Central memory CD8-positive, alpha-beta T cell (primary cell): ENCODE measurements around the gene TFPI.

ENCODE experiments used
- ATAC-seq: fragments of 150-1000 bp; cut with Tn5 transposase; replicated peaks from 2 replicates; pipeline ENCODE4 v1.10.0; 2022; ENCODE audit warnings: mild to moderate bottlenecking, moderate FRiP score, moderate number of reproducible peaks; ENCODE audit not compliant: poor library complexity, severe bottlenecking; ENCODE audit errors: extremely low read depth
- DNase-seq, 2 donors: peaks; one replicate each; pipeline ENCODE4 v3.0.0; 2021; ENCODE audit warnings: low spot score in 2 of 2
- H3K27ac Mint-ChIP-seq: one replicate; pipeline ENCODE4 v1.8.0; 2022; ENCODE audit warnings: low read depth, mild to moderate bottlenecking, moderate library complexity, mixed read lengths
- H3K27me3 Mint-ChIP-seq: one replicate; pipeline ENCODE4 v1.8.0; 2022; ENCODE audit warnings: mixed read lengths
- H3K36me3 Mint-ChIP-seq: one replicate; pipeline ENCODE4 v1.8.0; 2022; ENCODE audit warnings: mild to moderate bottlenecking, moderate library complexity, mixed read lengths; ENCODE audit not compliant: insufficient read depth
- H3K4me1 Mint-ChIP-seq: one replicate; pipeline ENCODE4 v1.8.0; 2022; ENCODE audit warnings: mixed read lengths
- H3K4me3 Mint-ChIP-seq: one replicate; pipeline ENCODE4 v1.8.0; 2022; ENCODE audit warnings: mild to moderate bottlenecking, moderate library complexity, mixed read lengths
- H3K9me3 Mint-ChIP-seq: one replicate; pipeline ENCODE4 v1.8.0; 2022; ENCODE audit warnings: mixed read lengths

TFPI gene

DNA sequence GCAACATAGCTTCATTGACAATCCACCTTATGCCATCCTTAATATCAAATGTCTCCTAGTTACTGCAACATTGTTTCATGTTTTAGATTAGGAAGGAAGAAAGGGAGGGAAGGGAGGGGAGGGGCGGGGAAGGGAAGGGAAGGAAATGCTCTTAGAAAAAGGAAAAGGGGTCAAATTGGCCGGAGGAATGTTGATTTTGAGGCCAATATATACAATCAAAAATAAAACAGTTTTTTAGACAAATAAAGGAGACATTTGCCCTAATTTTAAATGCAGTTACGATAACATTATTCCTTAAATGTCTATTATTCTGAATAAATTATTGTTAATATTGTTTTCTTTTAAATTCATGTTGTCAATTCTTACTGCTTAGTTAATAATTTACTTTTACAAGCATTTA lies 72.7 kb downstream of the TFPI start:
- no peak overlapping the region for H3K27ac Mint-ChIP-seq
- no peaks in the 10 kb centered on the region for H3K9me3 Mint-ChIP-seq
- no peaks in the 10 kb centered on the region for H3K4me1 Mint-ChIP-seq
- DNase-seq, result no peak
- no peak for ATAC-seq
- no peaks in the 10 kb centered on the region for H3K36me3 Mint-ChIP-seq
- H3K4me3 Mint-ChIP-seq, result no peak overlapping the region
- H3K27me3 Mint-ChIP-seq, result no peaks in the 10 kb centered on the region

DNA sequence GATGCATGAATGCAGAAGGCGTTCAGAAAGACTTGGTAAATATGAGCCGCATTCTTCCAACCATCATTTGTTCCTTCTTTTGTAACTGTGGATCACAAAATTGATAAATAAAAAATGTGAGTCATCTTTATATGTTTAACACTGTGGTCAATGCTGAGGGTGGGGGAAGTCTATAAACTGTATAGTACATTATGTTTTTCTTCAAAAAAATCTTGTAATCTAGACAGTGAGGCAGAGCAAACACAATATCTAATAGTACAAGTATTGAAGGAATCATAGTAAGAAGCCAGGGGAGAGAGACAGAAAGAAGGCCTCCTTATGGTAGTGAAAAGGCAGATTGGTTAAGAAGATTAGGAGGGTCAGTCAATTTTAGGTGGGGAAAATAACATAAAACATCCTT lies 75.5 kb downstream of the TFPI start:
- no peak for DNase-seq
- ATAC-seq, result no peak
- Mint-ChIP-seq H3K27me3 (no peaks in the 10 kb centered on the region), H3K27ac (no peak overlapping the region), H3K4me3 (no peak overlapping the region), H3K9me3 (no peaks in the 10 kb centered on the region), H3K36me3 (no peaks in the 10 kb centered on the region), H3K4me1 (no peaks in the 10 kb centered on the region)

DNA sequence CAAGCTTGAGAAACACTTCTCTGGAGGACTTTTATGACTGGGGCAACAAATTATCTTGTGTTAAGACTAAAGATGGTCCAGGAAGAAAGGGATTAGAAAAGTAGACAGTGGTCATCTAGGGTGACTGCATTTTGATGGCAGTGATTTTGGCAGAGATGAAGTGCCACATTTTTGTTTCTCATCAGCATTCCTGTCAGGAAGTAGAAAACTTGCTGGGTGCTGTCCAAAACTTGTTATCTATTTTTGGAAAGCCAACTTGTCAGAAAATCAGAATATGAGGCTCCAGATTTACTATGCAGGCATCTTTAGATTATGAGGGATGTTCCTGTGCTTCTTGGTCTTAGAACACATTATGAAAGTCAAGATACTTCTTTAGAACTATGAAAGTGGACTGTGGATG lies 77.2 kb downstream of the TFPI start:
- H3K27me3 Mint-ChIP-seq, result no peaks in the 10 kb centered on the region
- H3K9me3 Mint-ChIP-seq, result no peaks in the 10 kb centered on the region
- ATAC-seq (no peak), DNase-seq (no peak)
- no peak overlapping the region for H3K4me3 Mint-ChIP-seq
- no peaks in the 10 kb centered on the region for H3K36me3 Mint-ChIP-seq
- H3K4me1 Mint-ChIP-seq, result no peaks in the 10 kb centered on the region
- H3K27ac Mint-ChIP-seq, result no peak overlapping the region

DNA sequence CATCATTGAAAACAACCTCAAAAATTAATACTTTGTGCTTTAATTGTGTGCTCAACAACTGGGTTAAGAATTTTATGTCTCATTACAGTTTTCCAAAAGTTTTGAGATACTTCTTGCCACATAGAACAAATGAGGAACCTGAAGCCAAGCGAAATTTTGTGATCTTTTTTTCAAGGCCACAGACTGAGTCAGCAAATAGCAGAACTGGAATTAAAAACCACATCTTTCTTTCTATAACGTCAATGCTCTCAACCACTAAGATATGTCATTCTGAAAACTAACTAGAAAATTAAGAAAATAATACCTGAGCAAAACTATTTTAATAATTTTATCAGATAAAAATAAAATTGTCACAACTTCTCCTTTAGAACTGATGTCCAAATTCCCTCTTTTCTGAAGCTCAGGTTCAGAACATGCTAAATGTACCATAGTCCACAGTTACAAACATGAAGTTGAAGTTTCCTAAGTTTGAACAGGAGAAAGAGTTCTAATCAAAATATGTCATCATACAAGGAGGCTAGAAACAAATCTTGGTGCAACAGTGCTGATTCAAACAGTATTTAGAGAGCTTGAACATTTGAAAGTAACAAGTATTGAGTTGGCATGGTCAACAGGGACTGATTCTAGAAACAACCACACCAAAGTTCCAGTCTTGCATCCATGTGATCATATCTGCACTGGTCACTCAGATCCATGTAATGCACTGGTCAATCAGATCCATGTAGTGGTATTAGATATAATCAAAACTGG lies 78.6 kb downstream of the TFPI start:
- no peaks in the 10 kb centered on the region for H3K4me1 Mint-ChIP-seq
- ATAC-seq, result no peak

DNA sequence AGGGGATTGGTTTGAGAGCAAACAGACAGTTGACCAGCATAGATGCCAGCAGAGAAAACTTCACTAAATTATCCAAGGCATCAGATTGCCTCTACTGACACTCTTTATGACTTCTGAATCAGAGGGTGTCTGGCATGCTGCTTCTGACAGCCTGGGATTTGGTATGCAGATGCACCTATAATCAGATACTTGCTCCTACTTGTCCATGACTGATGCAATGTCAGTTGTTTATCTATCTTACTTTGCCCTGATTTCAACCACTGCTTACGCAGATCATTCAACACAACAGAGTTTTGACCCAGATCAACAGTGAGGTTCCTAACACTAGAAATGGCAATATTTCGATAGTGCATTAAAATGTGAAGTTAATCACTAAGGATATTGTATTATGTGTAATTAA lies 83.5 kb downstream of the TFPI start:
- no peak overlapping the region for H3K4me3 Mint-ChIP-seq
- no peaks in the 10 kb centered on the region for H3K27me3 Mint-ChIP-seq
- ATAC-seq (no peak), DNase-seq (no peak)
- no peaks in the 10 kb centered on the region for H3K36me3 Mint-ChIP-seq
- peaks cover 5% of the 10 kb centered on the region for H3K9me3 Mint-ChIP-seq
- H3K27ac Mint-ChIP-seq, result no peak overlapping the region
- H3K4me1 Mint-ChIP-seq, result no peaks in the 10 kb centered on the region

More for the DNA sequence above, 78.6 kb downstream of the TFPI start:
- no peak for DNase-seq
- H3K27ac Mint-ChIP-seq, result no peak overlapping the region
- no peak overlapping the region for H3K4me3 Mint-ChIP-seq
- H3K9me3 Mint-ChIP-seq, result no peaks in the 10 kb centered on the region
- no peaks in the 10 kb centered on the region for H3K36me3 Mint-ChIP-seq
- no peaks in the 10 kb centered on the region for H3K27me3 Mint-ChIP-seq

DNA sequence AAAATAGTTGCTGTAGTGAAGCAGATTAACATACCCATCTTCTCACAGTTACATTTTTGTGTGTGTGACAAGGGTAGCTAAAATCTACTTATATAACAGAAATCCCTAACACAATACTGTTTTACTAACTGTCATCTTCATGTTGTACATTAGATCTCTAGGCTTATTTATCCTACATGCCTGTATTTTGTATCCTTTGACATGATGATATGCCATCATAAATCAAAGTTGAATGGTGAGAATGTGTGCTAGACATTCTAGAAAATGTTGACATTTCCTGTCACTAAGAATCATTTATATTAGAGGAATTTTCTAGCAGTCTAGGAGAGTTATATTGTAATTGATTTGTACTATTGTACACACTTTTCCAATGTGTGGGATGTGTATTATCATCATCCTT lies 84.7 kb downstream of the TFPI start:
- Mint-ChIP-seq H3K4me1 (no peaks in the 10 kb centered on the region), H3K27ac (no peak overlapping the region), H3K9me3 (peaks cover 5% of the 10 kb centered on the region), H3K4me3 (no peak overlapping the region), H3K36me3 (no peaks in the 10 kb centered on the region), H3K27me3 (no peaks in the 10 kb centered on the region)
- ATAC-seq, result no peak
- DNase-seq, result no peak

DNA sequence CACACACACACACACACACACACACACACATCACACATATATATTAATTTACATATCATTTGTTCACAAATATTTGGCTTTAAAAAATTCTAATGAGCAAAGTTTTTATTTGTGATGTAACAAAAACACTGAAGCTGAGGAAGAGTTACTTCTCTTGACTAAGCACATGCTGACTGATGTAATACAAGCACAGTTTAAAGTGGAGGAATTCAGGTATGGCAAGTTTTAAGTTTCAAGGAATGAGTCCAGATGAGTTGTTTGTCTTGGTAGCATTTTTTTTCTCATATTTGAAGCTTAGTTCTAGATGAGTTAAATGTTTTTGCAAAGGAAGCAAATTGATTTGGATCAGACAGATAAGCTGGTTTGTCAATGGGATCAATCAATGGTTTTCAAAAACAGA lies 86.0 kb downstream of the TFPI start:
- ATAC-seq (no peak), DNase-seq (no peak)
- H3K9me3 Mint-ChIP-seq, result peaks cover 5% of the 10 kb centered on the region
- H3K27me3 Mint-ChIP-seq, result no peaks in the 10 kb centered on the region
- H3K36me3 Mint-ChIP-seq, result no peaks in the 10 kb centered on the region
- H3K4me1 Mint-ChIP-seq, result no peaks in the 10 kb centered on the region
- no peak overlapping the region for H3K4me3 Mint-ChIP-seq
- H3K27ac Mint-ChIP-seq, result no peak overlapping the region

DNA sequence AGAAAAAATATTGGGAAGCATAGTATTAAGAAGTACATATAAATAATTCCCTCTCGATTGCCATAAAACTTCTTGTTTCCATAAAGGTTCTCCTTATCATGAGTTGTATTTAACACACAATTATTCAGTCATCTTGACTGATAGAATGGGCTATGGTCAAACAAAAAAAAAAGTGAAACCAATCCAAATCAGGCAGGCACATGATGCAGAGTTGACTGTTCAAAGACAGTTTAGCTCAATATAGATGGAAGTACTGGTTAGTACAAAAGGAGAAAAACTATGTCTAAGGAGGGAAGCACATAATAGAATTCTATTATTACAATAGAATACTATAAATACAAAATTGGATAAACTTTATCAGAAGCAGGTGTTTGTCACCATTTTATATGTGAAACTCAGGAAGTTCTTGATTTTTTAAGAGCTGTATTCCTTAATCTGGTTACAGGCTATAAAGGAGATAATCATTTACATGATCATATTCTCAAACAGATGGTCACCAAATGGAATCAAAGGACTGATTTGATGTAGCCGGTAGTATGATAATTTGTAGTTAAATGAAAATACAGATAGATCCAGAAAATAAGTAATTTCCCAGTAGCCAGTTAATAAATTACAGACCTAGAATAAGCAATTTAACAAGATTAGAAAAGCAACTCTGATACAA lies 88.0 kb downstream of the TFPI start:
- DNase-seq (no peak), ATAC-seq (no peak)
- Mint-ChIP-seq H3K27ac (no peak overlapping the region), H3K9me3 (peaks cover 5% of the 10 kb centered on the region), H3K27me3 (no peaks in the 10 kb centered on the region), H3K36me3 (no peaks in the 10 kb centered on the region), H3K4me3 (no peak overlapping the region), H3K4me1 (no peaks in the 10 kb centered on the region)

DNA sequence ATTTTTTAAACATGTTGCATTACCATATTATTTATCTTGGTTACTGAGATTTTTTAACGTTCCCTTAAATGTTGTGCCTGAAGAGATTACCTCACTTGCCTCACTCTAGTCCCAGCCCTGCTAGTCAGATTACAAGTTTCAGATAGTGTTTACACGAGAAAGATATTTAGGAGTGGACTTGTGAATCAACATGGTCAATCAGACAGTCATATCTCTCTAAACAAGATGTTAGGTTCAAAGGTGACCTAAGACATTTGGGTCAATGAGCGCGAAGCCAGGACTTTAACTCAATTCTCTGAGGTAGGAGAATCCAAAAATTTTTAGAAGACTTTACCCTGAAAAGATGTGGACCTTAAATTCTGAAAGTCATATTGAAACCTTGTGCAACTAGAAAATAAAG lies 91.4 kb downstream of the TFPI start:
- DNase-seq, result no peak
- no peak overlapping the region for H3K4me3 Mint-ChIP-seq
- no peaks in the 10 kb centered on the region for H3K36me3 Mint-ChIP-seq
- no peaks in the 10 kb centered on the region for H3K27me3 Mint-ChIP-seq
- H3K4me1 Mint-ChIP-seq, result no peaks in the 10 kb centered on the region
- no peak overlapping the region for H3K27ac Mint-ChIP-seq
- no peak for ATAC-seq
- no peaks in the 10 kb centered on the region for H3K9me3 Mint-ChIP-seq

DNA sequence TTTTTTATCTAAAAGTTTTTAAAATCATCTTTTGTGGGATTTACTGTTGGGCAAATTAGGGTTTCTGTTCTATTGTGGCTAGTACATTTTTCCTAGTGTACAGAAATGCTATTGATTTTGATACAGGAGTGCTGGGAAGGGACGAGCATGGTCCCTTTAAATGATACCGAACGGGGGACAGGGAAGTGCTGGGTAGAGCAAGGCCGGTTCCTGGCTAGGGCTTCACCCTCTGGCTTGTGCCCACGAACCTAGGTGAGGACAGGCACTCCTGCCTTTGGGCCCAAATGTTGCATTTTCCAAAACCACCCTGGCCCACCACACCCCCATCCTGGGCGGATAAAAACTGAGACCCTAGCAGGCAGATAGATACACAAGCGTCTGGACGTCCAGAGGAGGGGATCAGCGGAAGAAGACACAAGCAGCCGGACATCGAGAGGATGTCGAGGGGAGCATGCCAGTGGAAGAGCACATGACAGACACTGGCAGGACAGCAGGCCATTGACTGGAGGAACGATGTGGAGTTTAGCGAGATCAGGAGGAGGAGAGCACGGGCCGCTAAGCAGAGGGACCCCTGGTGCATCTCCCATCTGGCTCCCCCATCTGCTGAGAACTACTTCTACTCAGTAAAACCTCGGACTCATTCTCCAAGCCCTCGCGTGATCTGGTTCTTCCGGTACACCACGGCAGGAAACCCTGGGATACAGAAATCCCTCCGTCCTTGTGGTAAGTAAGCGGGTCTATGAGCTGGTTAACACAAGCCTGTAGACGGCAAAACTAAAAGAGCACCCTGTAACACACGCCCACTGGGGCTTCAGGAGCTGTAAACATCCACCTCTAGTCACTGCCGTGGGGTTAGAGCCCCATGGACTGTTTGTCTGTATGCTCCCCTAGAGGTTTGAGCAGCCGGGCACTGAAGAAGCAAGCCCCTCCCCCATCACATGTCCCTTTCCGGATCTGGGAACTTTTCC lies 92.7 kb downstream of the TFPI start:
- DNase-seq, result no peak
- H3K9me3 Mint-ChIP-seq, result no peaks in the 10 kb centered on the region
- no peak overlapping the region for H3K4me3 Mint-ChIP-seq
- H3K4me1 Mint-ChIP-seq, result no peaks in the 10 kb centered on the region
- H3K27me3 Mint-ChIP-seq, result no peaks in the 10 kb centered on the region
- peak; percentile 14 for ATAC-seq
- H3K27ac Mint-ChIP-seq, result no peak overlapping the region
- no peaks in the 10 kb centered on the region for H3K36me3 Mint-ChIP-seq

DNA sequence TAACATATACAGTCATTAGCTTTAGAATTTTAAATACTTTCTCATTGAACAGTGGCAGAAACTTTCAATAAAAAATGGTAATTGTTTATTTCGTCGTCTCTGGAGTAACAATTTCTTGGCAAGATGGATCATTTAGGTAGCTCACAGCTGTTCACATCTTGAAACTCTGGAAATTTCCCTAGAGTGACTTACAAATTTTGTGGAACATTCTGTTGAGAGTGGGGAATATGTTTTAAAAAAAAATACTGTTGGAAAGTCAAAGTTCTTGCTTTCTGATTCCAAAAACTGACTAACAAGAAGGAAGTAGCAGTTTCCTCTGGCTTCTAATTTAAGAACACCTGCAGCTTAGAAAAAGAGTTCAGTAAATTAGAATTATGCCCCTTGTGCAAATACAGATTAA lies 95.0 kb downstream of the TFPI start:
- Mint-ChIP-seq H3K9me3 (no peaks in the 10 kb centered on the region), H3K27ac (no peak overlapping the region), H3K4me1 (no peaks in the 10 kb centered on the region), H3K4me3 (no peak overlapping the region), H3K27me3 (no peaks in the 10 kb centered on the region), H3K36me3 (no peaks in the 10 kb centered on the region)
- ATAC-seq (no peak), DNase-seq (no peak)

DNA sequence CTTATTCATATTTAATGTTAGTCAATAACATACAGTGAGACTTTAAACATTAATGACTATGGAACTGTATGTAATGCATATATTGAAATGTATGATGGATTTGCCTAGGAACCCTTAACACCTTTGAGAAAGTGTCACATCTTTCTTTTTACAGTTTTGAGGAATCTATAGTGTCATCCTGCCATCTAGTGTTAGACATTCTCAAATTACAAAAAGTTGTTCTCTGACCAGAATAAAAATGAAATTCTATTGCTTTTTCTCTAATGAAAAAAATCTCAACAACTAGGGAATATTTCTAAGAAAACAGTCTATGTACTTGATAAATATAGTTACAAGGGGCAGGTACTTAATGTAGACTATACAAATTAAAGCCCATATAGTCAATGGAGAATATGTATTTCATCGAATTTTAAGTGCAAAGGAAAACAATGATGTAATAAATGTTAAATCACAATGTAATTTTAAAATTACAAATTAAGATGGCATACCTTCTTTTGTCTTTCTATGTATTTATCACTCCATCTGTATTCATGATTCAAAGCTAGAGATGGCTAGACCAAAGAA lies 101.1 kb downstream of the TFPI start:
- no peaks in the 10 kb centered on the region for H3K27me3 Mint-ChIP-seq
- H3K9me3 Mint-ChIP-seq, result peaks cover 6% of the 10 kb centered on the region
- no peak overlapping the region for H3K4me3 Mint-ChIP-seq
- no peak for ATAC-seq
- H3K36me3 Mint-ChIP-seq, result no peaks in the 10 kb centered on the region
- DNase-seq, result no peak
- no peaks in the 10 kb centered on the region for H3K4me1 Mint-ChIP-seq
- no peak overlapping the region for H3K27ac Mint-ChIP-seq
